GM12878 (cell line): ENCODE measurements around the gene GLB1L. TPM values are rescaled to one million over a fixed set of nuclear protein-coding genes. Genes with fewer than 3 reads are reported as not detected.
A peak's percentile ranks its signal among the peaks of the same experiment; 100 is the strongest.

ENCODE experiments used
- BACH1 ChIP-seq: fragments of 450-650 bp; IDR thresholded peaks from 2 replicates; pipeline ENCODE4 v1.6.1; 2017; ENCODE audit warnings: mild to moderate bottlenecking, borderline replicate concordance
- BCL11A ChIP-seq: IDR thresholded peaks from 2 replicates; pipeline ENCODE4 v1.6.1; 2011; ENCODE audit warnings: low read depth, low read length
- BRCA1 ChIP-seq: IDR thresholded peaks from 2 replicates; pipeline ENCODE4 v1.6.1; 2011; ENCODE audit warnings: low read depth, low read length, improper control_type of control experiment
- CHD2 ChIP-seq: IDR thresholded peaks from 2 replicates; pipeline ENCODE4 v1.6.1; 2011; ENCODE audit warnings: low read depth, low read length, improper control_type of control experiment, borderline replicate concordance
- EGR1 ChIP-seq, 2 experiments: IDR thresholded peaks; 1 replicate in 1 of 2; 2 replicates in 1 of 2; pipeline ENCODE4 v1.6.1; 2011 to 2012; ENCODE audit warnings: low read depth in 2 of 2, low read length in 2 of 2, borderline replicate concordance in 1 of 2, mild to moderate bottlenecking in 1 of 2, moderate library complexity in 1 of 2
- ELK1 ChIP-seq: IDR thresholded peaks from 2 replicates; pipeline ENCODE4 v1.6.1; 2012; ENCODE audit warnings: low read depth, low read length, improper control_type of control experiment
- FOS ChIP-seq: IDR thresholded peaks from 3 replicates; pipeline ENCODE4 v1.6.1; 2011; ENCODE audit warnings: borderline replicate concordance; ENCODE audit not compliant: insufficient read length; ENCODE audit errors: extremely low read depth
- HDGF ChIP-seq: fragments of 450-650 bp; IDR thresholded peaks from 2 replicates; pipeline ENCODE4 v1.6.1; 2016; ENCODE audit warnings: antibody characterized with exemption
- IRF4 ChIP-seq: IDR thresholded peaks from 2 replicates; pipeline ENCODE4 v1.6.1; 2011; ENCODE audit warnings: low read depth, low read length
- JUND ChIP-seq: IDR thresholded peaks from 2 replicates; pipeline ENCODE4 v1.6.1; 2012; ENCODE audit warnings: low read depth, mild to moderate bottlenecking, low read length, improper control_type of control experiment, moderate library complexity
- MEF2B ChIP-seq: fragments of 450-650 bp; IDR thresholded peaks from 2 replicates; pipeline ENCODE4 v1.6.1; 2018; ENCODE audit warnings: mild to moderate bottlenecking, moderate library complexity; ENCODE audit not compliant: partially characterized antibody, poor library complexity, severe bottlenecking
- NR2C2 ChIP-seq: IDR thresholded peaks from 2 replicates; pipeline ENCODE4 v1.6.1; 2011; ENCODE audit warnings: borderline replicate concordance, low read depth; ENCODE audit not compliant: control insufficient read depth, insufficient read length
- PBX3 ChIP-seq: IDR thresholded peaks from 2 replicates; pipeline ENCODE4 v1.6.1; 2011; ENCODE audit warnings: mild to moderate bottlenecking, low read depth, low read length, moderate library complexity; ENCODE audit not compliant: insufficient replicate concordance
- POLR2AphosphoS5 ChIP-seq: IDR thresholded peaks from 2 replicates; pipeline ENCODE4 v1.6.1; 2011; ENCODE audit warnings: mild to moderate bottlenecking, low read length, inconsistent platforms
- POU2F2 ChIP-seq: IDR thresholded peaks from 3 replicates; pipeline ENCODE4 v1.6.1; 2011; ENCODE audit warnings: low read depth, mild to moderate bottlenecking, low read length, borderline replicate concordance
- RB1 ChIP-seq: fragments of 450-650 bp; formaldehyde crosslinking; IDR thresholded peaks from 2 replicates; pipeline ENCODE4 v1.6.1; 2017; ENCODE audit warnings: mild to moderate bottlenecking, borderline replicate concordance
- RUNX3 ChIP-seq: IDR thresholded peaks from 2 replicates; pipeline ENCODE4 v1.6.1; 2012; ENCODE audit warnings: low read length, inconsistent platforms
- SMAD1 ChIP-seq: fragments of 450-650 bp; IDR thresholded peaks from 2 replicates; pipeline ENCODE4 v1.6.1; 2018; ENCODE audit warnings: mild to moderate bottlenecking, low read depth; ENCODE audit not compliant: partially characterized antibody
- SMARCA5 ChIP-seq: fragments of 450-650 bp; IDR thresholded peaks from 2 replicates; pipeline ENCODE4 v1.6.1; 2017; ENCODE audit warnings: mild to moderate bottlenecking
- SMC3 ChIP-seq: IDR thresholded peaks from 2 replicates; pipeline ENCODE4 v1.6.1; 2011; ENCODE audit warnings: low read length, improper control_type of control experiment, borderline replicate concordance
- SP1 ChIP-seq: IDR thresholded peaks from one replicate; pipeline ENCODE4 v1.6.1; 2011; ENCODE audit warnings: low read depth, low read length
- SPI1 ChIP-seq: IDR thresholded peaks from 2 replicates; pipeline ENCODE4 v1.6.1; 2011; ENCODE audit warnings: low read depth, mild to moderate bottlenecking, low read length, moderate library complexity, borderline replicate concordance; ENCODE audit not compliant: insufficient read depth
- STAT1 ChIP-seq: fragments of 450-650 bp; conservative IDR thresholded peaks from 2 replicates; pipeline ENCODE4 v1.6.1; 2014; ENCODE audit warnings: antibody characterized with exemption, mild to moderate bottlenecking
- STAT3 ChIP-seq: IDR thresholded peaks from 2 replicates; pipeline ENCODE4 v1.6.1; 2011; ENCODE audit warnings: low read depth, low read length, improper control_type of control experiment
- polyA plus RNA-seq, 11 experiments: library from polyadenylated mRNA; depleted of rRNA in 4 of 11; unstranded in 6 of 11; stranded (reverse) in 5 of 11; fragments of >200 nt; fragmentation: Nextera tagmentation in 4 of 11; fragmentation: Illumina TruSeq in 1 of 11; extraction: Ambion mirVana in 4 of 11; extraction: Trizol in 1 of 11; gene quantifications; 1 replicate in 1 of 11; 2 replicates in 10 of 11; pipeline versions ENCODE4 v1.2.1 to v1.2.3, GENCODE V29; 2011 to 2016; ENCODE audit warnings: inconsistent platforms in 2 of 11, missing spikeins in 2 of 11, low read depth in 1 of 11
- total RNA-seq, 4 experiments: library from RNA; depleted of rRNA in 3 of 4; stranded (reverse); fragments of >200 nt in 3 of 4; fragmentation: Illumina TruSeq in 1 of 4; extraction: Trizol in 1 of 4; gene quantifications; 2 replicates each; pipeline versions ENCODE4 v1.2.1 to v1.2.3, GENCODE V29; 2013 to 2021
- TF ChIP-seq, protein P1 (sequence below): fragments of 450-650 bp; formaldehyde crosslinking; IDR thresholded peaks from 2 replicates; pipeline ENCODE4 v1.5.0; 2022; ENCODE audit warnings: mild to moderate bottlenecking, missing genetic modification characterization

The GLB1L gene
- total and polyA plus RNA-seq, 10 of the 15 experiments (the other 5 are each of a cell fraction or from before 2014, with no cell fraction given): 0.29 to 4.6 (median 2.7) TPM

GRCh38 chr2:219294356-219295351 is 49.4 kb upstream of the GLB1L start (continued):
- TF ChIP-seq, protein P1, sequence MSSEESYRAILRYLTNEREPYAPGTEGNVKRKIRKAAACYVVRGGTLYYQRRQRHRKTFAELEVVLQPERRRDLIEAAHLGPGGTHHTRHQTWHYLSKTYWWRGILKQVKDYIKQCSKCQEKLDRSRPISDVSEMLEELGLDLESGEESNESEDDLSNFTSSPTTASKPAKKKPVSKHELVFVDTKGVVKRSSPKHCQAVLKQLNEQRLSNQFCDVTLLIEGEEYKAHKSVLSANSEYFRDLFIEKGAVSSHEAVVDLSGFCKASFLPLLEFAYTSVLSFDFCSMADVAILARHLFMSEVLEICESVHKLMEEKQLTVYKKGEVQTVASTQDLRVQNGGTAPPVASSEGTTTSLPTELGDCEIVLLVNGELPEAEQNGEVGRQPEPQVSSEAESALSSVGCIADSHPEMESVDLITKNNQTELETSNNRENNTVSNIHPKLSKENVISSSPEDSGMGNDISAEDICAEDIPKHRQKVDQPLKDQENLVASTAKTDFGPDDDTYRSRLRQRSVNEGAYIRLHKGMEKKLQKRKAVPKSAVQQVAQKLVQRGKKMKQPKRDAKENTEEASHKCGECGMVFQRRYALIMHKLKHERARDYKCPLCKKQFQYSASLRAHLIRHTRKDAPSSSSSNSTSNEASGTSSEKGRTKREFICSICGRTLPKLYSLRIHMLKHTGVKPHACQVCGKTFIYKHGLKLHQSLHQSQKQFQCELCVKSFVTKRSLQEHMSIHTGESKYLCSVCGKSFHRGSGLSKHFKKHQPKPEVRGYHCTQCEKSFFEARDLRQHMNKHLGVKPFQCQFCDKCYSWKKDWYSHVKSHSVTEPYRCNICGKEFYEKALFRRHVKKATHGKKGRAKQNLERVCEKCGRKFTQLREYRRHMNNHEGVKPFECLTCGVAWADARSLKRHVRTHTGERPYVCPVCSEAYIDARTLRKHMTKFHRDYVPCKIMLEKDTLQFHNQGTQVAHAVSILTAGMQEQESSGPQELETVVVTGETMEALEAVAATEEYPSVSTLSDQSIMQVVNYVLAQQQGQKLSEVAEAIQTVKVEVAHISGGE (CRISPR knock-in tag): no peak
- TF ChIP-seq IRF4: no peak; the same call in 1 of the 2 replicates
- TF ChIP-seq BCL11A: no peak
- 0 out of 2 replicates have a peak, but pooled peaks have one; percentile 18 for TF ChIP-seq JUND
- no peak for TF ChIP-seq NR2C2
- peak; percentile 46; the same call in 1 of the 2 replicates for TF ChIP-seq POLR2AphosphoS5
- TF ChIP-seq SP1: peak; percentile 68
- TF ChIP-seq MEF2B: peak; percentile 27
- peak; percentile 95 for TF ChIP-seq SMC3
- peak; percentile 74 for TF ChIP-seq SPI1
- TF ChIP-seq RB1: peak; percentile 92; the same call in 1 of the 2 replicates
- TF ChIP-seq STAT3: no peak
- TF ChIP-seq HDGF: peak; percentile 99
- 0 out of 2 replicates have a peak, but pooled peaks have one; percentile 46 for TF ChIP-seq ELK1
- TF ChIP-seq SMARCA5: peak; percentile 100
- peak; percentile 91 for TF ChIP-seq BACH1
- TF ChIP-seq BRCA1: no peak
- TF ChIP-seq RUNX3: peak; percentile 64
- 0 out of 2 replicates have a peak, but pooled peaks have one; percentile 34 for TF ChIP-seq CHD2
- no peak for TF ChIP-seq FOS
- TF ChIP-seq SMAD1: no peak
- TF ChIP-seq PBX3: no peak
- TF ChIP-seq POU2F2: peak; percentile 58; the same call in 1 of the 3 replicates
- TF ChIP-seq EGR1 (IDR thresholded peaks at IDR 0.05; ENCODE audit: borderline replicate concordance in 1 of 2, low read depth in 2 of 2, low read length in 2 of 2): peak in 1 of 2 experiments; percentile 98; a peak in 2 of 3 replicates
- no peak for TF ChIP-seq STAT1
